Measurements from ENCODE around the gene OCA2.

OCA2 gene

GRCh38 chr15:27949089-27949488 lies 150.0 kb downstream of the OCA2 start:
- Histone ChIP-seq H3K36me3 (ENCODE audit: insufficient read depth, low read length) (no peaks in the 10 kb centered on the region), H3K4me2 (ENCODE audit: low read length) (no peak overlapping the region), H3K27me3 (ENCODE audit: control insufficient read depth, insufficient read depth, low read length) (no peaks in the 10 kb centered on the region), H3K4me3 (ENCODE audit: low read length) (no peak overlapping the region), H3K9ac (ENCODE audit: low read depth, low read length) (no peak overlapping the region), H3K4me1 (ENCODE audit: control insufficient read depth, insufficient read depth, low read length) (no peaks in the 10 kb centered on the region), H3K9me3 (replicated peaks; ENCODE audit: low read length) (peaks cover 15% of the 10 kb centered on the region)

GRCh38 chr15:27939246-27939645 lies 159.9 kb downstream of the OCA2 start:
- Histone ChIP-seq H3K9ac (ENCODE audit: low read depth, low read length) (no peak overlapping the region), H3K4me2 (ENCODE audit: low read length) (no peak overlapping the region), H3K9me3 (replicated peaks; ENCODE audit: low read length) (peaks cover 15% of the 10 kb centered on the region), H3K4me3 (ENCODE audit: low read length) (no peak overlapping the region), H3K27me3 (ENCODE audit: control insufficient read depth, insufficient read depth, low read length) (no peaks in the 10 kb centered on the region), H3K4me1 (ENCODE audit: control insufficient read depth, insufficient read depth, low read length) (no peaks in the 10 kb centered on the region), H3K36me3 (ENCODE audit: insufficient read depth, low read length) (no peaks in the 10 kb centered on the region)

- H3K9ac ChIP-seq (ENCODE audit: low read depth, low read length), result no peak overlapping the region
- no peaks in the 10 kb centered on the region for H3K4me1 ChIP-seq (ENCODE audit: control insufficient read depth, insufficient read depth, low read length)
- H3K4me2 ChIP-seq (ENCODE audit: low read length), result no peak overlapping the region
- H3K9me3 ChIP-seq (replicated peaks; ENCODE audit: low read length), result peaks cover 15% of the 10 kb centered on the region
- H3K27me3 ChIP-seq (ENCODE audit: control insufficient read depth, insufficient read depth, low read length), result no peaks in the 10 kb centered on the region
- H3K36me3 ChIP-seq (ENCODE audit: insufficient read depth, low read length), result no peaks in the 10 kb centered on the region
- no peak overlapping the region for H3K4me3 ChIP-seq (ENCODE audit: low read length)
These were observed 161.3 kb downstream of the OCA2 start for GRCh38 chr15:27937851-27938250.

- H3K27me3 ChIP-seq (ENCODE audit: control insufficient read depth, insufficient read depth, low read length), result no peaks in the 10 kb centered on the region
- no peak overlapping the region for H3K4me3 ChIP-seq (ENCODE audit: low read length)
- no peaks in the 10 kb centered on the region for H3K4me1 ChIP-seq (ENCODE audit: control insufficient read depth, insufficient read depth, low read length)
- no peak overlapping the region for H3K4me2 ChIP-seq (ENCODE audit: low read length)
- H3K9ac ChIP-seq (ENCODE audit: low read depth, low read length), result no peak overlapping the region
- peaks cover 16% of the 10 kb centered on the region for H3K9me3 ChIP-seq (replicated peaks; ENCODE audit: low read length)
- H3K36me3 ChIP-seq (ENCODE audit: insufficient read depth, low read length), result no peaks in the 10 kb centered on the region
These were observed 163.0 kb downstream of the OCA2 start for GRCh38 chr15:27936164-27936563.

GRCh38 chr15:27935328-27935727 lies 163.8 kb downstream of the OCA2 start:
- Histone ChIP-seq H3K9ac (ENCODE audit: low read depth, low read length) (no peak overlapping the region), H3K4me1 (ENCODE audit: control insufficient read depth, insufficient read depth, low read length) (no peaks in the 10 kb centered on the region), H3K4me3 (ENCODE audit: low read length) (no peak overlapping the region), H3K27me3 (ENCODE audit: control insufficient read depth, insufficient read depth, low read length) (no peaks in the 10 kb centered on the region), H3K36me3 (ENCODE audit: insufficient read depth, low read length) (no peaks in the 10 kb centered on the region), H3K4me2 (ENCODE audit: low read length) (no peak overlapping the region), H3K9me3 (replicated peaks; ENCODE audit: low read length) (peaks cover 14% of the 10 kb centered on the region)

- Histone ChIP-seq H3K36me3 (ENCODE audit: insufficient read depth, low read length) (no peaks in the 10 kb centered on the region), H3K4me1 (ENCODE audit: control insufficient read depth, insufficient read depth, low read length) (no peaks in the 10 kb centered on the region), H3K4me2 (ENCODE audit: low read length) (no peak overlapping the region), H3K9me3 (replicated peaks; ENCODE audit: low read length) (peaks cover 10% of the 10 kb centered on the region), H3K27me3 (ENCODE audit: control insufficient read depth, insufficient read depth, low read length) (no peaks in the 10 kb centered on the region), H3K4me3 (ENCODE audit: low read length) (no peak overlapping the region), H3K9ac (ENCODE audit: low read depth, low read length) (no peak overlapping the region)
These were observed 164.3 kb downstream of the OCA2 start for GRCh38 chr15:27934782-27935181.

GRCh38 chr15:27933562-27933961 lies 165.6 kb downstream of the OCA2 start:
- H3K4me1 ChIP-seq (ENCODE audit: control insufficient read depth, insufficient read depth, low read length), result no peaks in the 10 kb centered on the region
- no peaks in the 10 kb centered on the region for H3K27me3 ChIP-seq (ENCODE audit: control insufficient read depth, insufficient read depth, low read length)
- no peak overlapping the region for H3K9ac ChIP-seq (ENCODE audit: low read depth, low read length)
- no peak overlapping the region for H3K4me3 ChIP-seq (ENCODE audit: low read length)
- no peaks in the 10 kb centered on the region for H3K36me3 ChIP-seq (ENCODE audit: insufficient read depth, low read length)
- no peak overlapping the region for H3K4me2 ChIP-seq (ENCODE audit: low read length)
- peaks cover 8% of the 10 kb centered on the region for H3K9me3 ChIP-seq (replicated peaks; ENCODE audit: low read length)

GRCh38 chr15:27932600-27932999 lies 166.5 kb downstream of the OCA2 start:
- H3K4me1 ChIP-seq (ENCODE audit: control insufficient read depth, insufficient read depth, low read length), result no peaks in the 10 kb centered on the region
- no peak overlapping the region for H3K4me2 ChIP-seq (ENCODE audit: low read length)
- H3K36me3 ChIP-seq (ENCODE audit: insufficient read depth, low read length), result no peaks in the 10 kb centered on the region
- H3K27me3 ChIP-seq (ENCODE audit: control insufficient read depth, insufficient read depth, low read length), result no peaks in the 10 kb centered on the region
- no peak overlapping the region for H3K9ac ChIP-seq (ENCODE audit: low read depth, low read length)
- no peak overlapping the region for H3K4me3 ChIP-seq (ENCODE audit: low read length)
- peaks cover 6% of the 10 kb centered on the region for H3K9me3 ChIP-seq (replicated peaks; ENCODE audit: low read length)

GRCh38 chr15:27928386-27928785 lies 170.7 kb downstream of the OCA2 start:
- Histone ChIP-seq H3K4me1 (ENCODE audit: control insufficient read depth, insufficient read depth, low read length) (no peaks in the 10 kb centered on the region), H3K36me3 (ENCODE audit: insufficient read depth, low read length) (no peaks in the 10 kb centered on the region), H3K27me3 (ENCODE audit: control insufficient read depth, insufficient read depth, low read length) (no peaks in the 10 kb centered on the region), H3K4me2 (ENCODE audit: low read length) (no peak overlapping the region), H3K9me3 (replicated peaks; ENCODE audit: low read length) (peaks cover 6% of the 10 kb centered on the region), H3K4me3 (ENCODE audit: low read length) (no peak overlapping the region), H3K9ac (ENCODE audit: low read depth, low read length) (no peak overlapping the region)

GRCh38 chr15:27912283-27912682 lies 186.8 kb downstream of the OCA2 start:
- Histone ChIP-seq H3K9me3 (replicated peaks; ENCODE audit: low read length) (peaks cover 3% of the 10 kb centered on the region), H3K27me3 (ENCODE audit: control insufficient read depth, insufficient read depth, low read length) (no peaks in the 10 kb centered on the region), H3K4me2 (ENCODE audit: low read length) (no peak overlapping the region), H3K9ac (ENCODE audit: low read depth, low read length) (no peak overlapping the region), H3K4me3 (ENCODE audit: low read length) (no peak overlapping the region), H3K36me3 (ENCODE audit: insufficient read depth, low read length) (no peaks in the 10 kb centered on the region), H3K4me1 (ENCODE audit: control insufficient read depth, insufficient read depth, low read length) (no peaks in the 10 kb centered on the region)

- no peak overlapping the region for H3K4me3 ChIP-seq (ENCODE audit: low read length)
- H3K4me2 ChIP-seq (ENCODE audit: low read length), result no peak overlapping the region
- H3K4me1 ChIP-seq (ENCODE audit: control insufficient read depth, insufficient read depth, low read length), result no peaks in the 10 kb centered on the region
- no peaks in the 10 kb centered on the region for H3K36me3 ChIP-seq (ENCODE audit: insufficient read depth, low read length)
- no peaks in the 10 kb centered on the region for H3K27me3 ChIP-seq (ENCODE audit: control insufficient read depth, insufficient read depth, low read length)
- H3K9ac ChIP-seq (ENCODE audit: low read depth, low read length), result no peak overlapping the region
- H3K9me3 ChIP-seq (replicated peaks; ENCODE audit: low read length), result peaks cover 3% of the 10 kb centered on the region
These were observed 192.3 kb downstream of the OCA2 start for GRCh38 chr15:27906802-27907201.

- Histone ChIP-seq H3K4me3 (ENCODE audit: low read length) (no peak overlapping the region), H3K4me1 (ENCODE audit: control insufficient read depth, insufficient read depth, low read length) (no peaks in the 10 kb centered on the region), H3K27me3 (ENCODE audit: control insufficient read depth, insufficient read depth, low read length) (no peaks in the 10 kb centered on the region), H3K4me2 (ENCODE audit: low read length) (no peak overlapping the region), H3K9ac (ENCODE audit: low read depth, low read length) (no peak overlapping the region), H3K36me3 (ENCODE audit: insufficient read depth, low read length) (no peaks in the 10 kb centered on the region), H3K9me3 (replicated peaks; ENCODE audit: low read length) (peaks cover 9% of the 10 kb centered on the region)
These were observed 195.7 kb downstream of the OCA2 start for GRCh38 chr15:27903405-27903804.
